ENCODE measurements around the gene STAT4. TPM values are rescaled to one million over a fixed set of nuclear protein-coding genes. Genes with fewer than 3 reads are reported as not detected.

The STAT4 gene
- total RNA-seq, 1 experiment from 2014 or later, result 0.44 TPM

- no peak for TF ChIP-seq FOXJ3 (CRISPR knock-in tag; IDR thresholded peaks at IDR 0.05; ENCODE audit: borderline replicate concordance)
Measured at GRCh38 chr2:191086706-191087105, 64.1 kb downstream of the STAT4 start (continued).

- ChIA-PET CTCF (no interaction called here), POLR2A (no interaction called here)
- Mint-ChIP-seq H3K9me3 (peaks cover 30% of the 10 kb centered on the region), H3K27me3 (ENCODE audit: low read depth) (no peaks in the 10 kb centered on the region), H3K36me3 (peaks cover 11% of the 10 kb centered on the region), H3K27ac (no peak overlapping the region), H3K4me1 (peaks cover 26% of the 10 kb centered on the region), H3K4me3 (no peak overlapping the region)
- TF ChIP-seq ZNF512 (CRISPR knock-in tag; IDR thresholded peaks at IDR 0.05; ENCODE audit: borderline replicate concordance) (no peak), CDX4 (CRISPR knock-in tag; IDR thresholded peaks at IDR 0.05; ENCODE audit: borderline replicate concordance) (no peak), NR3C1 (CRISPR knock-in tag; conservative IDR thresholded peaks at IDR 0.05; ENCODE audit: low read depth) (no peak), ZNF317 (CRISPR knock-in tag; IDR thresholded peaks at IDR 0.05; ENCODE audit: borderline replicate concordance, low read depth) (no peak), NFATC4 (CRISPR knock-in tag; IDR thresholded peaks at IDR 0.05) (no peak), PREB (CRISPR knock-in tag; IDR thresholded peaks at IDR 0.05; ENCODE audit: borderline replicate concordance) (no peak), ZNF396 (CRISPR knock-in tag; IDR thresholded peaks at IDR 0.05; ENCODE audit: borderline replicate concordance) (no peak), MLX (CRISPR knock-in tag; IDR thresholded peaks at IDR 0.05) (no peak), CREM (CRISPR knock-in tag; IDR thresholded peaks at IDR 0.05) (no peak), HMGA2 (CRISPR knock-in tag; IDR thresholded peaks at IDR 0.05) (no peak), ETV6 (CRISPR knock-in tag; IDR thresholded peaks at IDR 0.05) (no peak), AFF4 (CRISPR knock-in tag; IDR thresholded peaks at IDR 0.05; ENCODE audit: borderline replicate concordance) (no peak), MYBL2 (CRISPR knock-in tag; IDR thresholded peaks at IDR 0.05) (no peak), ZNF232 (CRISPR knock-in tag; IDR thresholded peaks at IDR 0.05) (no peak), ZNF423 (CRISPR knock-in tag; IDR thresholded peaks at IDR 0.05) (no peak), JAZF1 (CRISPR knock-in tag; IDR thresholded peaks at IDR 0.05) (no peak)
- TF ChIP-seq, protein P1, sequence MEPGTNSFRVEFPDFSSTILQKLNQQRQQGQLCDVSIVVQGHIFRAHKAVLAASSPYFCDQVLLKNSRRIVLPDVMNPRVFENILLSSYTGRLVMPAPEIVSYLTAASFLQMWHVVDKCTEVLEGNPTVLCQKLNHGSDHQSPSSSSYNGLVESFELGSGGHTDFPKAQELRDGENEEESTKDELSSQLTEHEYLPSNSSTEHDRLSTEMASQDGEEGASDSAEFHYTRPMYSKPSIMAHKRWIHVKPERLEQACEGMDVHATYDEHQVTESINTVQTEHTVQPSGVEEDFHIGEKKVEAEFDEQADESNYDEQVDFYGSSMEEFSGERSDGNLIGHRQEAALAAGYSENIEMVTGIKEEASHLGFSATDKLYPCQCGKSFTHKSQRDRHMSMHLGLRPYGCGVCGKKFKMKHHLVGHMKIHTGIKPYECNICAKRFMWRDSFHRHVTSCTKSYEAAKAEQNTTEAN (CRISPR knock-in tag; IDR thresholded peaks at IDR 0.05), result no peak
- TF ChIP-seq, protein P2, sequence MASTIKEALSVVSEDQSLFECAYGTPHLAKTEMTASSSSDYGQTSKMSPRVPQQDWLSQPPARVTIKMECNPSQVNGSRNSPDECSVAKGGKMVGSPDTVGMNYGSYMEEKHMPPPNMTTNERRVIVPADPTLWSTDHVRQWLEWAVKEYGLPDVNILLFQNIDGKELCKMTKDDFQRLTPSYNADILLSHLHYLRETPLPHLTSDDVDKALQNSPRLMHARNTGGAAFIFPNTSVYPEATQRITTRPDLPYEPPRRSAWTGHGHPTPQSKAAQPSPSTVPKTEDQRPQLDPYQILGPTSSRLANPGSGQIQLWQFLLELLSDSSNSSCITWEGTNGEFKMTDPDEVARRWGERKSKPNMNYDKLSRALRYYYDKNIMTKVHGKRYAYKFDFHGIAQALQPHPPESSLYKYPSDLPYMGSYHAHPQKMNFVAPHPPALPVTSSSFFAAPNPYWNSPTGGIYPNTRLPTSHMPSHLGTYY (CRISPR knock-in tag; IDR thresholded peaks at IDR 0.05), result no peak
- TF ChIP-seq, protein P3, sequence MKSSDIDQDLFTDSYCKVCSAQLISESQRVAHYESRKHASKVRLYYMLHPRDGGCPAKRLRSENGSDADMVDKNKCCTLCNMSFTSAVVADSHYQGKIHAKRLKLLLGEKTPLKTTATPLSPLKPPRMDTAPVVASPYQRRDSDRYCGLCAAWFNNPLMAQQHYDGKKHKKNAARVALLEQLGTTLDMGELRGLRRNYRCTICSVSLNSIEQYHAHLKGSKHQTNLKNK (CRISPR knock-in tag; IDR thresholded peaks at IDR 0.05), result no peak
- no peak for DNase-seq (ENCODE audit: low spot score)
- ATAC-seq, result no peak
Measured at GRCh38 chr2:191083540-191083939, 67.3 kb downstream of the STAT4 start.
